GM10847 (cell line): ENCODE data around the gene CALHM2.
A peak's percentile ranks its signal among the peaks of the same experiment; 100 is the strongest.

Experiments
- POLR2A ChIP-seq: IDR thresholded peaks from 2 replicates; pipeline ENCODE4 v1.6.1; 2011; ENCODE audit not compliant: insufficient read length; ENCODE audit errors: extremely low read depth

Gene CALHM2

GRCh38 chr10:103481974-103482531 is 29.9 kb upstream of the CALHM2 start:
- no peak for TF ChIP-seq POLR2A

- TF ChIP-seq POLR2A, result no peak
These were observed 28.4 kb upstream of the CALHM2 start for GRCh38 chr10:103480521-103480920.

GRCh38 chr10:103479135-103479534 is 27.0 kb upstream of the CALHM2 start, which contains the start of gene CALHM3:
CALHM3 (minus strand) TSS chr10:103479240; CDS start chr10:103479032, 208 bp downstream.
- no peak for TF ChIP-seq POLR2A

- TF ChIP-seq POLR2A, result no peak
These were observed 26.5 kb upstream of the CALHM2 start for GRCh38 chr10:103478671-103479070.

- no peak for TF ChIP-seq POLR2A
These were observed 24.0 kb upstream of the CALHM2 start for GRCh38 chr10:103476046-103476768.

GRCh38 chr10:103475437-103475836 is 23.3 kb upstream of the CALHM2 start:
- TF ChIP-seq POLR2A, result no peak

GRCh38 chr10:103474077-103474476 is 21.9 kb upstream of the CALHM2 start:
- no peak for TF ChIP-seq POLR2A

- TF ChIP-seq POLR2A, result no peak
These were observed 21.1 kb upstream of the CALHM2 start for GRCh38 chr10:103473261-103473671.

- TF ChIP-seq POLR2A, result peak; percentile 25
These were observed 19.8 kb upstream of the CALHM2 start for GRCh38 chr10:103472005-103472404.

GRCh38 chr10:103470761-103471653 is 18.8 kb upstream of the CALHM2 start:
- peak; percentile 56 for TF ChIP-seq POLR2A

- TF ChIP-seq POLR2A, result no peak
These were observed 17.0 kb upstream of the CALHM2 start for GRCh38 chr10:103469201-103469600.

- no peak for TF ChIP-seq POLR2A
These were observed 15.2 kb upstream of the CALHM2 start for GRCh38 chr10:103467406-103467805.

GRCh38 chr10:103466734-103467133 is 14.6 kb upstream of the CALHM2 start:
- TF ChIP-seq POLR2A, result no peak

- no peak for TF ChIP-seq POLR2A
These were observed 13.4 kb upstream of the CALHM2 start for GRCh38 chr10:103465411-103466179.

- TF ChIP-seq POLR2A, result no peak
These were observed 11.3 kb upstream of the CALHM2 start for GRCh38 chr10:103463499-103463898.
